Measurements from ENCODE around the gene VAV3. TPM values are rescaled to one million over a fixed set of nuclear protein-coding genes. Genes with fewer than 3 reads are reported as not detected.

The VAV3 gene
- total RNA-seq, 2 experiments from 2014 or later: 3.9 to 4.6 TPM

- Mint-ChIP-seq H3K27ac (no peak overlapping the region), H3K36me3 (peaks cover 3% of the 10 kb centered on the region), H3K27me3 (no peaks in the 10 kb centered on the region), H3K9me3 (peaks cover 3% of the 10 kb centered on the region), H3K4me3 (no peak overlapping the region), H3K4me1 (peaks cover 36% of the 10 kb centered on the region)
- no peak for DNase-seq
Observed at GRCh38 chr1:107829036-107829770, 135.8 kb downstream of the VAV3 start.

- Mint-ChIP-seq H3K36me3 (peaks cover 36% of the 10 kb centered on the region), H3K9me3 (peaks cover 22% of the 10 kb centered on the region), H3K4me3 (no peak overlapping the region), H3K4me1 (peaks cover 44% of the 10 kb centered on the region), H3K27ac (no peak overlapping the region), H3K27me3 (no peaks in the 10 kb centered on the region)
- DNase-seq: no peak
Observed at GRCh38 chr1:107824946-107825345, 140.0 kb downstream of the VAV3 start.

GRCh38 chr1:107821340-107821739 is 143.6 kb downstream of the VAV3 start:
- H3K27ac Mint-ChIP-seq: peak overlapping the region; percentile 90
- H3K9me3 Mint-ChIP-seq: peaks cover 21% of the 10 kb centered on the region
- H3K27me3 Mint-ChIP-seq: no peaks in the 10 kb centered on the region
- DNase-seq: peak; percentile 31
- peak overlapping the region; percentile 42 for H3K4me3 Mint-ChIP-seq
- peaks cover 42% of the 10 kb centered on the region for H3K4me1 Mint-ChIP-seq
- peaks cover 38% of the 10 kb centered on the region for H3K36me3 Mint-ChIP-seq

GRCh38 chr1:107820801-107821200 is 144.2 kb downstream of the VAV3 start:
- Mint-ChIP-seq H3K27ac (peak overlapping the region; percentile 90), H3K36me3 (peaks cover 38% of the 10 kb centered on the region), H3K4me3 (peak overlapping the region; percentile 3), H3K27me3 (no peaks in the 10 kb centered on the region), H3K9me3 (peaks cover 21% of the 10 kb centered on the region), H3K4me1 (peaks cover 42% of the 10 kb centered on the region)
- no peak for DNase-seq

GRCh38 chr1:107817935-107818334 is 147.0 kb downstream of the VAV3 start:
- Mint-ChIP-seq H3K9me3 (peaks cover 11% of the 10 kb centered on the region), H3K4me3 (no peak overlapping the region), H3K36me3 (peaks cover 34% of the 10 kb centered on the region), H3K27me3 (no peaks in the 10 kb centered on the region), H3K4me1 (peaks cover 44% of the 10 kb centered on the region), H3K27ac (no peak overlapping the region)
- no peak for DNase-seq

GRCh38 chr1:107817206-107817605 is 147.8 kb downstream of the VAV3 start:
- Mint-ChIP-seq H3K27ac (no peak overlapping the region), H3K9me3 (peaks cover 7% of the 10 kb centered on the region), H3K4me3 (no peak overlapping the region), H3K36me3 (peaks cover 28% of the 10 kb centered on the region), H3K27me3 (no peaks in the 10 kb centered on the region), H3K4me1 (peaks cover 44% of the 10 kb centered on the region)
- DNase-seq: no peak

- no peaks in the 10 kb centered on the region for H3K27me3 Mint-ChIP-seq
- H3K4me3 Mint-ChIP-seq: no peak overlapping the region
- no peak overlapping the region for H3K27ac Mint-ChIP-seq
- H3K36me3 Mint-ChIP-seq: peaks cover 13% of the 10 kb centered on the region
- H3K4me1 Mint-ChIP-seq: peaks cover 23% of the 10 kb centered on the region
- no peaks in the 10 kb centered on the region for H3K9me3 Mint-ChIP-seq
- no peak for DNase-seq
Observed at GRCh38 chr1:107810291-107810951, 154.6 kb downstream of the VAV3 start.

GRCh38 chr1:107807855-107808254 is 157.1 kb downstream of the VAV3 start:
- H3K4me3 Mint-ChIP-seq: no peak overlapping the region
- H3K4me1 Mint-ChIP-seq: peaks cover 42% of the 10 kb centered on the region

GRCh38 chr1:107807405-107807804 is 157.6 kb downstream of the VAV3 start:
- peaks cover 5% of the 10 kb centered on the region for H3K36me3 Mint-ChIP-seq
- no peaks in the 10 kb centered on the region for H3K27me3 Mint-ChIP-seq
- no peak overlapping the region for H3K4me3 Mint-ChIP-seq
- peaks cover 46% of the 10 kb centered on the region for H3K4me1 Mint-ChIP-seq
- no peak overlapping the region for H3K27ac Mint-ChIP-seq
- DNase-seq: no peak
- H3K9me3 Mint-ChIP-seq: no peaks in the 10 kb centered on the region

More at GRCh38 chr1:107807855-107808254, 157.1 kb downstream of the VAV3 start:
- Mint-ChIP-seq H3K36me3 (peaks cover 5% of the 10 kb centered on the region), H3K9me3 (no peaks in the 10 kb centered on the region), H3K27me3 (no peaks in the 10 kb centered on the region), H3K27ac (no peak overlapping the region)
- no peak for DNase-seq

- Mint-ChIP-seq H3K27me3 (no peaks in the 10 kb centered on the region), H3K4me1 (peaks cover 46% of the 10 kb centered on the region), H3K36me3 (peaks cover 5% of the 10 kb centered on the region), H3K27ac (no peak overlapping the region), H3K4me3 (no peak overlapping the region), H3K9me3 (no peaks in the 10 kb centered on the region)
- DNase-seq: no peak
Observed at GRCh38 chr1:107806902-107807301, 158.1 kb downstream of the VAV3 start.

GRCh38 chr1:107804741-107805140 is 160.2 kb downstream of the VAV3 start:
- Mint-ChIP-seq H3K27me3 (no peaks in the 10 kb centered on the region), H3K4me3 (peak overlapping the region; percentile 32), H3K27ac (peak overlapping the region; percentile 5), H3K9me3 (peaks cover 5% of the 10 kb centered on the region), H3K36me3 (peaks cover 5% of the 10 kb centered on the region), H3K4me1 (peaks cover 38% of the 10 kb centered on the region)
- DNase-seq: no peak

- Mint-ChIP-seq H3K4me1 (peaks cover 40% of the 10 kb centered on the region), H3K4me3 (no peak overlapping the region), H3K27ac (no peak overlapping the region), H3K9me3 (peaks cover 6% of the 10 kb centered on the region), H3K36me3 (peaks cover 5% of the 10 kb centered on the region), H3K27me3 (no peaks in the 10 kb centered on the region)
- DNase-seq: no peak
Observed at GRCh38 chr1:107804134-107804533, 160.8 kb downstream of the VAV3 start.

- no peaks in the 10 kb centered on the region for H3K27me3 Mint-ChIP-seq
- H3K36me3 Mint-ChIP-seq: peaks cover 5% of the 10 kb centered on the region
- H3K4me3 Mint-ChIP-seq: no peak overlapping the region
- H3K27ac Mint-ChIP-seq: no peak overlapping the region
- H3K9me3 Mint-ChIP-seq: peaks cover 6% of the 10 kb centered on the region
- no peak for DNase-seq
- peaks cover 40% of the 10 kb centered on the region for H3K4me1 Mint-ChIP-seq
Observed at GRCh38 chr1:107803579-107803978, 161.4 kb downstream of the VAV3 start.

- Mint-ChIP-seq H3K9me3 (peaks cover 7% of the 10 kb centered on the region), H3K4me3 (no peak overlapping the region), H3K27ac (no peak overlapping the region), H3K4me1 (peaks cover 39% of the 10 kb centered on the region), H3K27me3 (no peaks in the 10 kb centered on the region), H3K36me3 (peaks cover 7% of the 10 kb centered on the region)
- DNase-seq: no peak
Observed at GRCh38 chr1:107802654-107803053, 162.3 kb downstream of the VAV3 start.

GRCh38 chr1:107795994-107796393 is 169.0 kb downstream of the VAV3 start:
- peaks cover 7% of the 10 kb centered on the region for H3K9me3 Mint-ChIP-seq
- H3K27ac Mint-ChIP-seq: peak overlapping the region; percentile 70
- H3K4me3 Mint-ChIP-seq: no peak overlapping the region
- H3K36me3 Mint-ChIP-seq: peaks cover 4% of the 10 kb centered on the region
- no peak for DNase-seq
- peaks cover 45% of the 10 kb centered on the region for H3K4me1 Mint-ChIP-seq
- no peaks in the 10 kb centered on the region for H3K27me3 Mint-ChIP-seq

GRCh38 chr1:107795441-107795840 is 169.5 kb downstream of the VAV3 start:
- no peaks in the 10 kb centered on the region for H3K27me3 Mint-ChIP-seq
- peaks cover 4% of the 10 kb centered on the region for H3K9me3 Mint-ChIP-seq
- no peak overlapping the region for H3K4me3 Mint-ChIP-seq
- peaks cover 4% of the 10 kb centered on the region for H3K36me3 Mint-ChIP-seq
- peaks cover 46% of the 10 kb centered on the region for H3K4me1 Mint-ChIP-seq
- peak overlapping the region; percentile 70 for H3K27ac Mint-ChIP-seq
- DNase-seq: no peak

Data from activated naive CD8-positive, alpha-beta T cell treated with anti-CD3 and anti-CD28 coated beads for 36 hours (primary cell).